Heart right ventricle (tissue), 16 donors: Measurements from ENCODE around the gene AQP1. TPM values are rescaled to one million over a fixed set of nuclear protein-coding genes. Genes with fewer than 3 reads are reported as not detected.

ENCODE experiments used
- ATAC-seq, 8 donors: fragments of 200-7000 bp; cut with Tn5 transposase; one replicate each; pipeline ENCODE4 v1.9.1; 2020; ENCODE audit warnings: mild to moderate bottlenecking in 8 of 8, moderate library complexity in 8 of 8, moderate number of reproducible peaks in 1 of 8
- DNase-seq, 2 donors: peaks; one replicate each; pipeline ENCODE4 v3.0.0-alpha.2; 2020
- H3K27ac ChIP-seq, 10 donors: fragments of 200-600 bp; sonication (generic) in 2 of 10; one replicate each; pipeline versions ENCODE4 v1.5.0 to v1.8.0; 2020 to 2022; ENCODE audit warnings: mild to moderate bottlenecking in 3 of 10
- H3K27me3 ChIP-seq, 7 donors: fragments of 200-600 bp; one replicate each; pipeline ENCODE4 v1.8.0; 2021 to 2022; ENCODE audit warnings: mild to moderate bottlenecking in 2 of 7
- H3K36me3 ChIP-seq, 9 donors: fragments of 200-600 bp; sonication (generic) in 1 of 9; one replicate each; pipeline versions ENCODE4 v1.5.0 to v1.8.0; 2020 to 2022; ENCODE audit warnings: mild to moderate bottlenecking in 2 of 9
- H3K4me1 ChIP-seq, 9 donors: fragments of 200-600 bp; sonication (generic) in 1 of 9; one replicate each; pipeline versions ENCODE4 v1.5.0 to v1.8.0; 2020 to 2022; ENCODE audit warnings: mild to moderate bottlenecking in 4 of 9
- H3K4me3 ChIP-seq, 10 donors: fragments of 200-600 bp; sonication (generic) in 2 of 10; one replicate each; pipeline versions ENCODE4 v1.5.0 to v1.8.0; 2020 to 2022; ENCODE audit warnings: mild to moderate bottlenecking in 7 of 10, moderate library complexity in 2 of 10
- H3K9me3 ChIP-seq, 11 donors: fragments of 200-600 bp in 10 of 11; sonication (generic) in 2 of 11; one replicate each; pipeline versions ENCODE4 v1.5.0 to v1.8.0; 2013 to 2022; ENCODE audit warnings: mild to moderate bottlenecking in 2 of 11, control low read depth in 1 of 11, moderate library complexity in 1 of 11
- WGBS, 2 donors: extraction: QIAGEN DNeasy Blood & Tissue Kit; methylation state at CpG; one replicate each; pipeline ENCODE4 v1.1.7; 2013; ENCODE audit warnings: inconsistent platforms in 1 of 2; 5-methylcytosine and 5-hydroxymethylcytosine counted together
- intact Hi-C, 10 donors: fragments of 100-400 bp; cut with DNase I; formaldehyde crosslinking; loops; one replicate each; pipeline versions ENCODE4 v1.11.1 to v1.14.2; 2022
- polyA plus RNA-seq, 2 donors: library from polyadenylated mRNA; stranded (reverse); fragments of 200-250 nt; gene quantifications; one replicate each; pipeline ENCODE4 v1.2.3, GENCODE V29; 2013
- total RNA-seq, 10 donors: library from RNA; stranded (reverse); fragmentation: NEBNext Ultra II Directional in 3 of 10; extraction: Animal tissue kit (Norgen Biotek cat#: 25700) in 3 of 10; gene quantifications; one replicate each; pipeline versions ENCODE4 v1.2.1 to v1.2.4, GENCODE V29; 2021 to 2023
- TF ChIP-seq, protein P1 (sequence below), 9 donors: fragments of 200-600 bp; sonication (generic) in 2 of 9; IDR thresholded peaks; one replicate each; pipeline versions ENCODE4 v1.5.0 to v1.8.0; 2021 to 2022; ENCODE audit warnings: antibody characterized with exemption in 9 of 9, mild to moderate bottlenecking in 5 of 9, moderate library complexity in 1 of 9
- donor health status: Arrhythmogenic right ventricular cardiomyopathy.
- donor health status: ischemic (EF 13 %, LVEDD 7.1; RV severe dilation, severe dysfunction).
- donor health status: healthy with polysubstance abuse.
- donor health status: DM: no; HTN: yes; CAD: no.
- donor health status: DM: no; HTN: no; CAD: no.
- donor health status: ischemic (EF 25% LVEDD 6.9; RV normal size, moderate dysfunction).
- donor health status: ischemic (EF 25% LVEDD 5.7; RV mildly dilated, moderate dysfunction).
- donor health status: healthy.
- donor health status: DM: yes; HTN: yes; CAD: no.
- donor health status: Ischemic cardiomyopathy.
- donor health status: ischemic (EF 35%, LVEDD 5.7; RV mildly dilated, moderate dysfunction).
- donor health status: nonischemic (EF 11% LVEDD 7.7; RV severe dilation, severe dysfunction).
- donor health status: DM: yes; HTN: yes; CAD: no.
- donor health status: PGD.
- donor health status: ischemic (EF 29% LVEDD 5.4; RV normal size, mild dysfunction).
- donor health status: nonischemic (EF 23%, LVEDD 6.1; RV moderate dilation, normal function).

The AQP1 gene
- total and polyA plus RNA-seq, 12 donors: 101 to 274 (median 182) TPM

GRCh38 chr7:30905078-30906012, 6.3 kb upstream of the AQP1 start:
- H3K4me3 ChIP-seq: no peak overlapping the region
- H3K9me3 ChIP-seq: no peaks in the 10 kb centered on the region
- intact Hi-C loops: loop anchor here in 1 of 10 donors (5.0 kb wide), 1 partner anchor 33 kb away; no protein-coding TSS in a partner anchor
- WGBS, 2 donors: 74 to 75% methylated on average over 15 of the region's 15 CpGs
- H3K36me3 ChIP-seq: no peaks in the 10 kb centered on the region
- H3K27me3 ChIP-seq: no peaks in the 10 kb centered on the region
- peak in 1 of 2 donors; percentile 24 for DNase-seq
- no peak for ATAC-seq
- TF ChIP-seq, protein P1, sequence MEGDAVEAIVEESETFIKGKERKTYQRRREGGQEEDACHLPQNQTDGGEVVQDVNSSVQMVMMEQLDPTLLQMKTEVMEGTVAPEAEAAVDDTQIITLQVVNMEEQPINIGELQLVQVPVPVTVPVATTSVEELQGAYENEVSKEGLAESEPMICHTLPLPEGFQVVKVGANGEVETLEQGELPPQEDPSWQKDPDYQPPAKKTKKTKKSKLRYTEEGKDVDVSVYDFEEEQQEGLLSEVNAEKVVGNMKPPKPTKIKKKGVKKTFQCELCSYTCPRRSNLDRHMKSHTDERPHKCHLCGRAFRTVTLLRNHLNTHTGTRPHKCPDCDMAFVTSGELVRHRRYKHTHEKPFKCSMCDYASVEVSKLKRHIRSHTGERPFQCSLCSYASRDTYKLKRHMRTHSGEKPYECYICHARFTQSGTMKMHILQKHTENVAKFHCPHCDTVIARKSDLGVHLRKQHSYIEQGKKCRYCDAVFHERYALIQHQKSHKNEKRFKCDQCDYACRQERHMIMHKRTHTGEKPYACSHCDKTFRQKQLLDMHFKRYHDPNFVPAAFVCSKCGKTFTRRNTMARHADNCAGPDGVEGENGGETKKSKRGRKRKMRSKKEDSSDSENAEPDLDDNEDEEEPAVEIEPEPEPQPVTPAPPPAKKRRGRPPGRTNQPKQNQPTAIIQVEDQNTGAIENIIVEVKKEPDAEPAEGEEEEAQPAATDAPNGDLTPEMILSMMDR (IDR thresholded peaks at IDR 0.05): no peak
- H3K27ac ChIP-seq: peak overlapping the region in 9 of 10 donors; percentile 12 to 78 (median 44)
- H3K4me1 ChIP-seq: peaks cover 29 to 77% (median 58%) of the 10 kb centered on the region in 9 donors

- Histone ChIP-seq H3K27ac (peak overlapping the region in 8 of 10 donors; percentile 15 to 78 (median 58)), H3K4me1 (peaks cover 32 to 77% (median 63%) of the 10 kb centered on the region in 9 donors)
- WGBS, 2 donors: 45 to 59% methylated on average over 7 of the region's 7 CpGs
These were observed 5.6 kb upstream of the AQP1 start for GRCh38 chr7:30906014-30906413.

DNA sequence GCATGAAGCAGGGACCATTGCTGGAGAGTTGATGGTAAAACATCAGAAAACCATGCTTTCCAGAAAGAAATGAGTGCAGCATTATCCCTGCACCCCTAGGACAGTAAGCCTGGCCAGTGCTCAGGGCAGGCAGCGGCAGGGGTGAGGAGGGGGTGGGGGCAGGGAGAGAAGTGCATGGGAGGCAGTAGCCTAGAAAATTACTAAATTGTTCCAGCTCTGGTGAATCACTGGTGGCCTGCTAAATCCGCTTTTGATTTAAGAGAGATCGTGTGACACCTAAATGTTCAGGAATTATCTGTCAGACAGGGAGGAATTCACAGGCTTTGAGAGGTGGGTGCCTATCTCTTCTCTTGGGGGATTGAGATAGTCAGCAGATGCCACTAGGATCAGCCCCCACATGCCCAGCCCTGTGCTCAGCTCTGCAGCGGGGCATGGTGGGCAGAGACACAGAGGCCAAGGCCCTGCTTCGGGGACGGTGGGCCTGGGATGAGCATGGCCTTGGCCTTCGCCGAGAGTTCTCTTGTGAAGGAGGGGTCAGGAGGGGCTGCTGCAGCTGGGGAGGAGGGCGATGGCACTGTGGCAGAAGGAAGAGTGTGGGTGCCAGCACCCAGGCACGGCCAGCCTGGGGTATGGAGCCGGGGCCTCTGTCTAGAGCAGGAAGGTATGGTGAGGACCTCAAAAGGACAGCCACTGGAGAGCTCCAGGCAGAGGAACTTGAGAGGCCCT, 5.0 kb upstream of the AQP1 start:
- intact Hi-C loops: loop anchor here in 1 of 10 donors (5.0 kb wide), 1 partner anchor 34 kb away; no protein-coding TSS in a partner anchor
- 92 to 96% methylated on average over 11 of the region's 11 CpGs for WGBS, 2 donors
- DNase-seq: peak in 1 of 2 donors; percentile 9

More at GRCh38 chr7:30906014-30906413, 5.6 kb upstream of the AQP1 start:
- TF ChIP-seq, protein P1 (IDR thresholded peaks at IDR 0.05): no peak
- DNase-seq (peak in 1 of 2 donors; percentile 16), ATAC-seq (peak in 1 of 8 donors; percentile 10)
- Histone ChIP-seq H3K36me3 (no peaks in the 10 kb centered on the region), H3K4me3 (no peak overlapping the region), H3K9me3 (no peaks in the 10 kb centered on the region), H3K27me3 (no peaks in the 10 kb centered on the region)
- intact Hi-C loops: loop anchor here in 1 of 10 donors (5.0 kb wide), 1 partner anchor 34 kb away; no protein-coding TSS in a partner anchor

More for the DNA sequence above, 5.0 kb upstream of the AQP1 start:
- Histone ChIP-seq H3K4me3 (no peak overlapping the region), H3K4me1 (peaks cover 37 to 79% (median 69%) of the 10 kb centered on the region in 9 donors), H3K9me3 (no peaks in the 10 kb centered on the region), H3K27ac (peak overlapping the region in 8 of 10 donors; percentile 50 to 78 (median 64)), H3K27me3 (no peaks in the 10 kb centered on the region), H3K36me3 (no peaks in the 10 kb centered on the region)
- ATAC-seq: no peak
- TF ChIP-seq, protein P1 (IDR thresholded peaks at IDR 0.05): no peak
